K562 (cell line): ENCODE measurements around the gene TNFAIP8L2. TPM values are rescaled to one million over a fixed set of nuclear protein-coding genes. Genes with fewer than 3 reads are reported as not detected.

Source experiments
- FOXP1 ChIP-seq: sonication (generic); formaldehyde crosslinking; IDR thresholded peaks from 2 replicates; pipeline ENCODE4 v1.8.0; 2022; ENCODE audit warnings: mild to moderate bottlenecking, missing genetic modification reagents
- POLR2AphosphoS5 ChIP-seq: IDR thresholded peaks from 2 replicates; pipeline ENCODE4 v1.6.1; 2011; ENCODE audit warnings: mild to moderate bottlenecking, low read depth, low read length, moderate library complexity; ENCODE audit not compliant: control insufficient read depth, insufficient read depth
- polyA plus RNA-seq, 8 experiments: library from polyadenylated mRNA; depleted of rRNA in 4 of 8; stranded (reverse) in 5 of 8; unstranded in 3 of 8; fragments of >200 nt; fragmentation: Nextera tagmentation in 2 of 8; fragmentation: Illumina TruSeq in 1 of 8; extraction: Ambion mirVana in 2 of 8; extraction: Trizol in 1 of 8; gene quantifications; 2 replicates each; pipeline versions ENCODE4 v1.2.1 to v1.2.3, GENCODE V29; 2011 to 2014; ENCODE audit warnings: inconsistent platforms in 1 of 8, missing spikeins in 1 of 8
- total RNA-seq, 7 experiments: library from RNA; depleted of rRNA in 6 of 7; stranded (reverse); fragments of >200 nt in 6 of 7; fragmentation: Illumina TruSeq in 2 of 7; extraction: Trizol in 2 of 7; gene quantifications; 2 replicates each; pipeline versions ENCODE4 v1.2.1 to v1.2.3, GENCODE V29; 2011 to 2021; ENCODE audit warnings: low replicate concordance in 1 of 7
- TF ChIP-seq, protein P1 (sequence below), 2 experiments: fragments of 450-650 bp; formaldehyde crosslinking in 1 of 2; IDR thresholded peaks; 2 replicates each; pipeline versions ENCODE4 v1.4.0 to v1.6.1; 2014 to 2020; ENCODE audit warnings: mild to moderate bottlenecking in 2 of 2, borderline replicate concordance in 1 of 2, low read depth in 1 of 2
- TF ChIP-seq, protein P2 (sequence below): fragments of 150-350 bp; conservative IDR thresholded peaks from 2 replicates; pipeline ENCODE4 v1.6.1; 2014; ENCODE audit warnings: low read length

Gene TNFAIP8L2
- total and polyA plus RNA-seq, 9 of the 15 experiments (the other 6 are each of a cell fraction or from before 2014, with no cell fraction given), result 0.05 to 1.7 (median 0.52) TPM

DNA sequence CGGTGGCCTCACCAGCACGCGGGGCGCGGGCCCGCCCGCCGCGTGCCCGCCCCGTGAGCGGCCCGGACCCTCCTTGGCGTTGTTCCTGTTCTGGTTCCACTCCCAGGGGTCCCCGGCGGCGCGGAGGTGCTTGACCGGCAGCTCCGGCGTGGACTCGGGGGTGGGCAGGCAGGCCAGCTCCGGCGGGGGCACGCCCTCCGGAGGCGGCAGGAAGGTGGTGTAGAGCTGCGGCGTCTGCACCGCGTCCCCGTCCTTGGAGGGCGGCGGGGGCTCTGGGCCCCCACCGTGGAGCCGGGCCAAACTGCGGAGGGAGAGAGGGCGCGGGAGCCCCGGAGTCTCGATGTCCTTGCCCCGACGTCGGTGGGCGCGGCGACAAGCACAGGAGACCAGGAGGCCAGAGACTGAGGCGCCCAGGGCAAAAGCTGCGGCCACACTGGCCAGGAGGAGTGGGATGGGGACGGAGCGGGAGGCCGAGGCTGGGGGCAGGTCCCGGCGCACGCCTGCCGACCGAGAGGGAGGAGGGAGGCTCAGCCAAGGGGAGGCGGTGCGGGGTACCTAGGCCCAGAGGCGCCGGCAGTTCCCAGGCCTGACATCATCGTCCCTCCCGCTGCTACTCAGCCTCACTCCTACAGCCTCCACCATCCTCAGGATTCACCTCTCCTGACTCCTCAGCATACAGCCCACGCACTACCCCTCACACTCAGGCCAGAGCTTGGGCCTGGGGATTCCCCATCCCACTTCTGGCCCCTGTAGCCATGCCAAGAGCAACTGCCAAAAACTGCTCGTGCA, 23.2 kb upstream of the TNFAIP8L2 start (continued):
- TF ChIP-seq, protein P1, sequence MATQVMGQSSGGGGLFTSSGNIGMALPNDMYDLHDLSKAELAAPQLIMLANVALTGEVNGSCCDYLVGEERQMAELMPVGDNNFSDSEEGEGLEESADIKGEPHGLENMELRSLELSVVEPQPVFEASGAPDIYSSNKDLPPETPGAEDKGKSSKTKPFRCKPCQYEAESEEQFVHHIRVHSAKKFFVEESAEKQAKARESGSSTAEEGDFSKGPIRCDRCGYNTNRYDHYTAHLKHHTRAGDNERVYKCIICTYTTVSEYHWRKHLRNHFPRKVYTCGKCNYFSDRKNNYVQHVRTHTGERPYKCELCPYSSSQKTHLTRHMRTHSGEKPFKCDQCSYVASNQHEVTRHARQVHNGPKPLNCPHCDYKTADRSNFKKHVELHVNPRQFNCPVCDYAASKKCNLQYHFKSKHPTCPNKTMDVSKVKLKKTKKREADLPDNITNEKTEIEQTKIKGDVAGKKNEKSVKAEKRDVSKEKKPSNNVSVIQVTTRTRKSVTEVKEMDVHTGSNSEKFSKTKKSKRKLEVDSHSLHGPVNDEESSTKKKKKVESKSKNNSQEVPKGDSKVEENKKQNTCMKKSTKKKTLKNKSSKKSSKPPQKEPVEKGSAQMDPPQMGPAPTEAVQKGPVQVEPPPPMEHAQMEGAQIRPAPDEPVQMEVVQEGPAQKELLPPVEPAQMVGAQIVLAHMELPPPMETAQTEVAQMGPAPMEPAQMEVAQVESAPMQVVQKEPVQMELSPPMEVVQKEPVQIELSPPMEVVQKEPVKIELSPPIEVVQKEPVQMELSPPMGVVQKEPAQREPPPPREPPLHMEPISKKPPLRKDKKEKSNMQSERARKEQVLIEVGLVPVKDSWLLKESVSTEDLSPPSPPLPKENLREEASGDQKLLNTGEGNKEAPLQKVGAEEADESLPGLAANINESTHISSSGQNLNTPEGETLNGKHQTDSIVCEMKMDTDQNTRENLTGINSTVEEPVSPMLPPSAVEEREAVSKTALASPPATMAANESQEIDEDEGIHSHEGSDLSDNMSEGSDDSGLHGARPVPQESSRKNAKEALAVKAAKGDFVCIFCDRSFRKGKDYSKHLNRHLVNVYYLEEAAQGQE (IDR thresholded peaks at IDR 0.05; ENCODE audit: borderline replicate concordance), result no peak
- TF ChIP-seq, protein P1 (CRISPR knock-in tag; IDR thresholded peaks at IDR 0.05; ENCODE audit: low read depth), result no peak
- TF ChIP-seq POLR2AphosphoS5 (no peak), FOXP1 (no peak)
- TF ChIP-seq, protein P2, sequence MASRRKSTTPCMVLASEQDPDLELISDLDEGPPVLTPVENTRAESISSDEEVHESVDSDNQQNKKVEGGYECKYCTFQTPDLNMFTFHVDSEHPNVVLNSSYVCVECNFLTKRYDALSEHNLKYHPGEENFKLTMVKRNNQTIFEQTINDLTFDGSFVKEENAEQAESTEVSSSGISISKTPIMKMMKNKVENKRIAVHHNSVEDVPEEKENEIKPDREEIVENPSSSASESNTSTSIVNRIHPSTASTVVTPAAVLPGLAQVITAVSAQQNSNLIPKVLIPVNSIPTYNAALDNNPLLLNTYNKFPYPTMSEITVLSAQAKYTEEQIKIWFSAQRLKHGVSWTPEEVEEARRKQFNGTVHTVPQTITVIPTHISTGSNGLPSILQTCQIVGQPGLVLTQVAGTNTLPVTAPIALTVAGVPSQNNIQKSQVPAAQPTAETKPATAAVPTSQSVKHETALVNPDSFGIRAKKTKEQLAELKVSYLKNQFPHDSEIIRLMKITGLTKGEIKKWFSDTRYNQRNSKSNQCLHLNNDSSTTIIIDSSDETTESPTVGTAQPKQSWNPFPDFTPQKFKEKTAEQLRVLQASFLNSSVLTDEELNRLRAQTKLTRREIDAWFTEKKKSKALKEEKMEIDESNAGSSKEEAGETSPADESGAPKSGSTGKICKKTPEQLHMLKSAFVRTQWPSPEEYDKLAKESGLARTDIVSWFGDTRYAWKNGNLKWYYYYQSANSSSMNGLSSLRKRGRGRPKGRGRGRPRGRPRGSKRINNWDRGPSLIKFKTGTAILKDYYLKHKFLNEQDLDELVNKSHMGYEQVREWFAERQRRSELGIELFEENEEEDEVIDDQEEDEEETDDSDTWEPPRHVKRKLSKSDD, result no peak
